ENCODE data around the gene SCLY. TPM values are rescaled to one million over a fixed set of nuclear protein-coding genes. Genes with fewer than 3 reads are reported as not detected.

The SCLY gene
- total and polyA plus RNA-seq, 8 donors = 5.4 to 12.8 (median 11.4) TPM

DNA sequence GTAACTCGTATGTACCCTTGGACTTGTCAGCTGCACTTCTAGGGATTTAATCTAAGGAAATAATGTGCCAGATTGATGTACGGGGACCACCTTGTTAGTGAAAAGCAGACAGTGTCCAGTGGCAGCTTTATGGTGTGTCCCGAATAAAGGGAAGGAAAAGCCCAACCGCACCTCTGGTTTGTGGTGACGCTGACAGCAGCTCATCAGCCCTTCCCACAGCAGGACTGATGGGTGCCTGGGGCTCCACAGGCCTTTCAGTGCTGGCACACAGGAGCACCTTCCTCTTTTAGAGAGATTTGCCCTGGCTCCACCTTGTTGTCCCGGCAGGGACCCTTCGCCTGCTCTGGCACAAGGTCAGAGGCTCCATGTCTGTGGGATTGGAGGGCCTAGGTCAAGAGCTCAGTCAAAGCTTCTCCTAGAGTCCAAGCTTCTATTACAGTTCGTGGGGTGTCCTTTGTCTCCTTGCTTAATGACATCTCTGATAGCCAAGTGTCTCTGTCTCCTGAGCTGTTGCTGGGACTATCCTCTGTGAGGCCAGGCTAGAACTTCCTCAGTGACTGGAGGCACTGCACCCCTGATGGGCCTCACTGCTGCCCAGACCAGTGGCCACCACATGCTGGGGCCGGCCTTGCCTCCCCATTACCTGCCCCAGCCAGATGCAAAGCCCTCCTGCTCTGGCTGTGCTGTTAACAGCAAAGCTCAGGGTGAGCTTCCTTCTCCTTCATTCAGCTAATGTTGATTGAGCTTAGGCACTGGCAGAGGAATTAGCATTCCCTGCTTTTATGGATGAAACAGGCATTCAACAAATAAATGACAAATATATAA is 33.0 kb upstream of the SCLY start:
- Histone ChIP-seq H3K36me3 (peaks cover 23 to 72% (median 69%) of the 10 kb centered on the region in 4 donors), H3K27me3 (no peaks in the 10 kb centered on the region), H3K27ac (no peak overlapping the region), H3K4me1 (no peaks in the 10 kb centered on the region), H3K4me3 (no peak overlapping the region), H3K9me3 (no peaks in the 10 kb centered on the region)
- intact Hi-C loops (cut with DNase I; ENCODE audit: low total_unique reads) = no loop called here
- no peak for DNase-seq
- TF ChIP-seq EP300 (IDR thresholded peaks at IDR 0.05) (no peak), POLR2A (IDR thresholded peaks at IDR 0.05) (no peak), POLR2AphosphoS5 (IDR thresholded peaks at IDR 0.05) (no peak)
- TF ChIP-seq, protein P1, sequence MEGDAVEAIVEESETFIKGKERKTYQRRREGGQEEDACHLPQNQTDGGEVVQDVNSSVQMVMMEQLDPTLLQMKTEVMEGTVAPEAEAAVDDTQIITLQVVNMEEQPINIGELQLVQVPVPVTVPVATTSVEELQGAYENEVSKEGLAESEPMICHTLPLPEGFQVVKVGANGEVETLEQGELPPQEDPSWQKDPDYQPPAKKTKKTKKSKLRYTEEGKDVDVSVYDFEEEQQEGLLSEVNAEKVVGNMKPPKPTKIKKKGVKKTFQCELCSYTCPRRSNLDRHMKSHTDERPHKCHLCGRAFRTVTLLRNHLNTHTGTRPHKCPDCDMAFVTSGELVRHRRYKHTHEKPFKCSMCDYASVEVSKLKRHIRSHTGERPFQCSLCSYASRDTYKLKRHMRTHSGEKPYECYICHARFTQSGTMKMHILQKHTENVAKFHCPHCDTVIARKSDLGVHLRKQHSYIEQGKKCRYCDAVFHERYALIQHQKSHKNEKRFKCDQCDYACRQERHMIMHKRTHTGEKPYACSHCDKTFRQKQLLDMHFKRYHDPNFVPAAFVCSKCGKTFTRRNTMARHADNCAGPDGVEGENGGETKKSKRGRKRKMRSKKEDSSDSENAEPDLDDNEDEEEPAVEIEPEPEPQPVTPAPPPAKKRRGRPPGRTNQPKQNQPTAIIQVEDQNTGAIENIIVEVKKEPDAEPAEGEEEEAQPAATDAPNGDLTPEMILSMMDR (IDR thresholded peaks at IDR 0.05) = no peak
- WGBS, 5 donors = 75 to 88% (median 86%) methylated on average over 5 to 9 of the region's 9 CpGs

DNA sequence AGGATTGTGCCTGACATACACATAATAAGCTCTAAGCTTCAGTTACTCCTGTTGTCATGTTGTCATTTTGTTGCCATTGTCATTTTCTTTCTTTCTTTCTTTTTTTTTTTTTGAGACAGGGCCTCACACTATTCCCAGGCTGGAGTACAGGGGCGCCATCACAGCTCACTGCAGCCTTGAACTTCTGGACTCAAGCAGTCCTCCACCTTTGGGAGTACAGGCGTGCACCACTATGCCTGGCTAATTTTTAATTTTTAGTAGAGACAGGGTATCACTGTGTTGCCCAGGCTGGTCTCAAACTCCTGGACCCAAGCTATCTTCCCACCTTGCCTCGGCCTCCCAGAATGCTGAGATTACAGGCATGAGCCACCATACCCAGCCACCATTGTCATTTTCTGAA is 30.9 kb upstream of the SCLY start:
- Histone ChIP-seq H3K27me3 (no peaks in the 10 kb centered on the region), H3K36me3 (peaks cover 23 to 86% (median 83%) of the 10 kb centered on the region in 4 donors), H3K9me3 (no peaks in the 10 kb centered on the region), H3K4me1 (no peaks in the 10 kb centered on the region), H3K27ac (no peak overlapping the region), H3K4me3 (no peak overlapping the region)
- TF ChIP-seq, protein P1 (IDR thresholded peaks at IDR 0.05) = no peak
- TF ChIP-seq POLR2AphosphoS5 (IDR thresholded peaks at IDR 0.05) (no peak), POLR2A (IDR thresholded peaks at IDR 0.05) (no peak), EP300 (IDR thresholded peaks at IDR 0.05) (no peak)
- intact Hi-C loops (cut with DNase I; ENCODE audit: low total_unique reads) = no loop called here
- DNase-seq = no peak
- WGBS, 5 donors = 91 to 100% (median 98%) methylated on average over 3 of the region's 3 CpGs

- 88 to 96% (median 91%) methylated on average over 8 of the region's 8 CpGs for WGBS, 5 donors
- DNase-seq = no peak
- H3K4me1 ChIP-seq = no peaks in the 10 kb centered on the region
- H3K4me3 ChIP-seq = no peak overlapping the region
- peaks cover 23 to 85% (median 82%) of the 10 kb centered on the region in 4 donors for H3K36me3 ChIP-seq
- no peaks in the 10 kb centered on the region for H3K27me3 ChIP-seq
- H3K27ac ChIP-seq = no peak overlapping the region
- H3K9me3 ChIP-seq = no peaks in the 10 kb centered on the region
- TF ChIP-seq POLR2A (IDR thresholded peaks at IDR 0.05) (no peak), EP300 (IDR thresholded peaks at IDR 0.05) (no peak), POLR2AphosphoS5 (IDR thresholded peaks at IDR 0.05) (no peak)
- TF ChIP-seq, protein P1 (IDR thresholded peaks at IDR 0.05) = no peak
- intact Hi-C loops (cut with DNase I; ENCODE audit: low total_unique reads) = no loop called here
Measured at GRCh38 chr2:238030422-238031155, 30.2 kb upstream of the SCLY start.

DNA sequence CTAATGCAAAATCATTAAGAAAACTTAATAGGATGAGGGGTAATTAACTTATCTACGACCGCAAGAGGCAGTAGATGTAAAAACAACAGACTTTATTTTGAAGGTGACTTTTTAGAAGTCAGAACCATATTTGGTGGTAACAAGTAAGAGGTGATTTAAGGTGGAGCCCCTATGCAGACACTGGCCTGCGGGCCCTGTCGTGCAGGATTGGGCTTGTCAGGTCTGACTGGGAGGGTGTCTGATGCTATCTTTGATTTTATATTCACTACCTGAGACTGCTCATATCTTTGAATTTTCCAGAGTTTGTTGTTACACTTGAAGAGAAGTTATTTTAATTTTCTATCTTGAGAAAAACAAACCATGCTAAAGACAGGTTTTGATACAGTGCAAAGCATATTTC is 29.1 kb upstream of the SCLY start:
- Histone ChIP-seq H3K36me3 (peaks cover 26 to 85% (median 82%) of the 10 kb centered on the region in 4 donors), H3K27me3 (no peaks in the 10 kb centered on the region), H3K4me3 (no peak overlapping the region), H3K27ac (no peak overlapping the region), H3K4me1 (no peaks in the 10 kb centered on the region), H3K9me3 (no peaks in the 10 kb centered on the region)
- TF ChIP-seq POLR2A (IDR thresholded peaks at IDR 0.05) (no peak), EP300 (IDR thresholded peaks at IDR 0.05) (no peak), POLR2AphosphoS5 (IDR thresholded peaks at IDR 0.05) (no peak)
- TF ChIP-seq, protein P1 (IDR thresholded peaks at IDR 0.05) = no peak
- intact Hi-C loops (cut with DNase I; ENCODE audit: low total_unique reads) = no loop called here
- 92 to 99% (median 96%) methylated on average over 4 of the region's 4 CpGs for WGBS, 5 donors
- DNase-seq = no peak
